Nephron (organoid): ENCODE results near the gene MTA1.

Source experiments
- H3K27ac Mint-ChIP-seq, 3 experiments: 2 replicates each; pipeline ENCODE4 v1.8.0; 2020; ENCODE audit warnings: mixed read lengths in 3 of 3, mild to moderate bottlenecking in 2 of 3, moderate library complexity in 1 of 3
- H3K27me3 Mint-ChIP-seq: 2 replicates; pipeline ENCODE4 v1.8.0; 2021; ENCODE audit warnings: low read depth, mild to moderate bottlenecking, moderate library complexity, mixed read lengths
- H3K36me3 Mint-ChIP-seq: 2 replicates; pipeline ENCODE4 v1.8.0; 2020; ENCODE audit warnings: low read depth, mixed read lengths
- H3K4me1 Mint-ChIP-seq: 2 replicates; pipeline ENCODE4 v1.8.0; 2020; ENCODE audit warnings: mixed read lengths
- H3K4me3 Mint-ChIP-seq, 3 experiments: 2 replicates each; pipeline ENCODE4 v1.8.0; 2020; ENCODE audit warnings: mild to moderate bottlenecking in 3 of 3, mixed read lengths in 3 of 3, moderate library complexity in 2 of 3
- H3K9me3 Mint-ChIP-seq: 2 replicates; pipeline ENCODE4 v1.8.0; 2020; ENCODE audit warnings: mixed read lengths
- CTCF ChIP-seq, 3 experiments: fragments of 200-600 bp; sonication (generic); IDR thresholded peaks; one replicate each; pipeline ENCODE4 v1.5.0; 2021; ENCODE audit warnings: antibody characterized with exemption in 3 of 3; ENCODE audit not compliant: unreplicated experiment in 3 of 3

MTA1 gene

GRCh38 chr14:105508601-105509000 is 89.0 kb downstream of the MTA1 start:
- Mint-ChIP-seq H3K27me3 (peaks cover 37% of the 10 kb centered on the region), H3K4me1 (no peaks in the 10 kb centered on the region), H3K27ac (no peak overlapping the region), H3K36me3 (no peaks in the 10 kb centered on the region), H3K4me3 (no peak overlapping the region), H3K9me3 (no peaks in the 10 kb centered on the region)
- no peak for TF ChIP-seq CTCF (IDR thresholded peaks at IDR 0.05; ENCODE audit: unreplicated experiment in 3 of 3)

DNA sequence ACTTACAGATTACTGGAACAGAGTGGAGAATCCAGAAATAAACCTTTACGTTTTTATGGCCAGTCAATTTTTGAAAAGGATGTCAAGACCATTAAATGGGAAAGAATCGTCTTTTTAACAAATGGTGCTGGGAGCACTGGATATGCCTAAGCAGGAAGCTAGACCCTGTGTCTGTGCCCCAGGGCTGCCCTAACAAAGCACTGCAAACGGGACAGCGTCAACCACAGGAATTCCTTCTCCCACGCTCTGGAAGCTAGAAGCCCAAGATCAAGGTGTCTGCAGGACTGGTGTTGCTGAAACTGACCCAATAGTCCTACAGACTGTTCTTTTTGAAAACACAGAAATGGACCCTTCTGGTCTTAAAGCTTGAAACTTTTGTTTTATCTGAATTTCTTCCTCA is 97.5 kb downstream of the MTA1 start:
- no peak overlapping the region for H3K4me3 Mint-ChIP-seq
- peaks cover 8% of the 10 kb centered on the region for H3K9me3 Mint-ChIP-seq
- no peak overlapping the region for H3K27ac Mint-ChIP-seq
- H3K27me3 Mint-ChIP-seq, result peaks cover 71% of the 10 kb centered on the region
- no peak for TF ChIP-seq CTCF (IDR thresholded peaks at IDR 0.05; ENCODE audit: unreplicated experiment in 3 of 3)
- H3K4me1 Mint-ChIP-seq, result no peaks in the 10 kb centered on the region
- no peaks in the 10 kb centered on the region for H3K36me3 Mint-ChIP-seq

DNA sequence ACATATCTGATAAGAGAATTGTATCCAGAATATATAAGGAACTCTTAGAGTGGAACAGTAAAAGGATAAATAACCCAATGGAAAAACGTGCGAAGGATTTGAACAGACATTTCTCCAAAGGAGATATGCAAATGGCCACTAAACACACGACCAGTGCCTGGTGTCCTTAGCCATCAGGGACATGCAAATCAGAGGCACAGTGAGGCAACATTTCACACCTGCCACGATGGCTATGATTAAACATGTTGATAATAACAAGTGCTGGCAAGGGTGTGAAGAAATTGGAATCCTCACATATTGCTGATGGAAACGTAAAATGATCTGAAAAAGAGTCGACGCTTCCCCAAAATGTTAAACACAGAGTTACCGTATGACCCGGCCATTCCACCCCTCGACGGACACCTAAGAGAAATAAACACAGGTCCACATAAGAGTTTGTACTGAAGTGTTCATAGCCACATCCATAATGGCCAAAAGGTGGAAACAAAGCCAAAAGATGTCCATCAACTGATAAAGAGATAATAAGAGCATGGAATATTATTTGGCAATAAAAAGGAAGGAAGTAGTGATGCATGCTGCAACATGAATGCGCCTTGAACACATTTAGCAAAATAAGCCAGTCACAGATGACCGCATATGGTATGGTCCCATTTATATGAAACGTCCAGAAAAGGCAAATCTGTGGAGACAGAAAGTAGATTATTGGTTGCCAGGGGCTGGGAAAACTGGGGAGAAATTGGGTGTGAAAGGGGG is 100.5 kb downstream of the MTA1 start:
- H3K27me3 Mint-ChIP-seq, result peaks cover 79% of the 10 kb centered on the region
- no peak for TF ChIP-seq CTCF (IDR thresholded peaks at IDR 0.05; ENCODE audit: unreplicated experiment in 3 of 3)
- peaks cover 8% of the 10 kb centered on the region for H3K9me3 Mint-ChIP-seq
- no peak overlapping the region for H3K4me3 Mint-ChIP-seq
- no peaks in the 10 kb centered on the region for H3K36me3 Mint-ChIP-seq
- H3K4me1 Mint-ChIP-seq, result no peaks in the 10 kb centered on the region
- H3K27ac Mint-ChIP-seq, result no peak overlapping the region
